ENCODE results near the gene NFXL1.

DNA sequence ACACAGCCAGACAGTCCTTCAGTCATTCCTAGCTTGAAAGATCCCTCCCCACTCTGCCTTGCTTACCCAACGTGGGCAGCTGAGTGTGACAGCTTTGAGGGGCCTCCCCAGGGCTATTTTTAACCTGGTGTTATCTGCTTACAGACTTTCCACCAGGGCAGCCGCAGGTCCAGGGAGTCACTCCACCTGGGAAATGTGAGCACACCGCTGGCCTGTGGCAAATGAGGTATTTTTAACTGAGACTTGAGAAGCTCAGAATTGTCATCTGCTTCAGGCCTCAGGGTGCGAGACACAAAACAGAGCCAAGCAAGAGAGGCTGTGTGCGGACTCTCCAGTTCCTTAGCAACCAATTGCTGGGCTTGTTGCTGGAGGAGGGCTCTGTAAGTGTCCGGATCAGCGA, 89.5 kb downstream of the NFXL1 start:
- TF ChIP-seq, protein P1, sequence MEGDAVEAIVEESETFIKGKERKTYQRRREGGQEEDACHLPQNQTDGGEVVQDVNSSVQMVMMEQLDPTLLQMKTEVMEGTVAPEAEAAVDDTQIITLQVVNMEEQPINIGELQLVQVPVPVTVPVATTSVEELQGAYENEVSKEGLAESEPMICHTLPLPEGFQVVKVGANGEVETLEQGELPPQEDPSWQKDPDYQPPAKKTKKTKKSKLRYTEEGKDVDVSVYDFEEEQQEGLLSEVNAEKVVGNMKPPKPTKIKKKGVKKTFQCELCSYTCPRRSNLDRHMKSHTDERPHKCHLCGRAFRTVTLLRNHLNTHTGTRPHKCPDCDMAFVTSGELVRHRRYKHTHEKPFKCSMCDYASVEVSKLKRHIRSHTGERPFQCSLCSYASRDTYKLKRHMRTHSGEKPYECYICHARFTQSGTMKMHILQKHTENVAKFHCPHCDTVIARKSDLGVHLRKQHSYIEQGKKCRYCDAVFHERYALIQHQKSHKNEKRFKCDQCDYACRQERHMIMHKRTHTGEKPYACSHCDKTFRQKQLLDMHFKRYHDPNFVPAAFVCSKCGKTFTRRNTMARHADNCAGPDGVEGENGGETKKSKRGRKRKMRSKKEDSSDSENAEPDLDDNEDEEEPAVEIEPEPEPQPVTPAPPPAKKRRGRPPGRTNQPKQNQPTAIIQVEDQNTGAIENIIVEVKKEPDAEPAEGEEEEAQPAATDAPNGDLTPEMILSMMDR (IDR thresholded peaks at IDR 0.05), result no peak
- no peak for TF ChIP-seq POLR2A (IDR thresholded peaks at IDR 0.05)

Data from testis (tissue), 2 donors.